ENCODE data around the gene CIROP. TPM values are rescaled to one million over a fixed set of nuclear protein-coding genes. Genes with fewer than 3 reads are reported as not detected.

The CIROP gene
- total RNA-seq, 1 experiment from 2014 or later, result not detected

DNA sequence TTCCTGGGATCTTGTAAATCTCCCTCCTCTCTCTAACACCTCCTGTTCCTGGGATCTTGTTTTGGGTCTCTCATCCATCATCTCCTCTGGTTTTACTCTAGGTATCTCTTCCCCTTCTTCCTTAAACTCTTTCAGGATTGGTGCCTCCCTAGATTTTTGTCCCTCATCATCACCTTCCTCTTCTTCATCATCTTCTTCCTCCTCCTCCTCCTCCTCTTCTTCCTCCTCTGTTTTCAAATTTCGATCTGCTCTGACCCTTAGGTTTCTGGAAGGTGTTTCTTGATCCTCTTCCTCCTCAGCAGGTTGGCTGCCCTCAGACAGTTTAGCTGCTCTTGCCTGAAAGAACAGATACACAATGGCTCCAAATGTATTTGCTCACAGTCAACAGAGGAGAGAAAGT, 24.3 kb downstream of the CIROP start:
- H3K36me3 Mint-ChIP-seq (ENCODE audit: insufficient read depth, unreplicated experiment), result peaks cover 77% of the 10 kb centered on the region
- peaks cover 21% of the 10 kb centered on the region for H3K4me1 Mint-ChIP-seq (ENCODE audit: low read depth, unreplicated experiment)
- H3K27me3 Mint-ChIP-seq (ENCODE audit: insufficient read depth, unreplicated experiment), result no peaks in the 10 kb centered on the region
- H3K27me3 ChIP-seq (replicated peaks; ENCODE audit: control insufficient read depth, insufficient read depth, low read length), result no peaks in the 10 kb centered on the region
- CTCF ChIA-PET, result interaction anchor here (0.6 to 4.5 kb wide), 3 partner anchors 12 to 14 kb away, joined by 3 to 49 read pairs (median 3); partner anchors contain the start of gene ACIN1
- H3K9me3 ChIP-seq, result no peaks in the 10 kb centered on the region
- H3K36me3 ChIP-seq (ENCODE audit: control insufficient read depth, insufficient read depth, low read length), result peaks cover 4% of the 10 kb centered on the region
- no peaks in the 10 kb centered on the region for H3K9me3 Mint-ChIP-seq (ENCODE audit: unreplicated experiment)
- no peak for DNase-seq
- no peak overlapping the region for H3K27ac Mint-ChIP-seq (ENCODE audit: unreplicated experiment)
- POLR2A ChIA-PET, result no interaction called here
- H3K4me3 ChIP-seq (ENCODE audit: low read depth, low read length), result no peak overlapping the region
- TF ChIP-seq, protein P1, sequence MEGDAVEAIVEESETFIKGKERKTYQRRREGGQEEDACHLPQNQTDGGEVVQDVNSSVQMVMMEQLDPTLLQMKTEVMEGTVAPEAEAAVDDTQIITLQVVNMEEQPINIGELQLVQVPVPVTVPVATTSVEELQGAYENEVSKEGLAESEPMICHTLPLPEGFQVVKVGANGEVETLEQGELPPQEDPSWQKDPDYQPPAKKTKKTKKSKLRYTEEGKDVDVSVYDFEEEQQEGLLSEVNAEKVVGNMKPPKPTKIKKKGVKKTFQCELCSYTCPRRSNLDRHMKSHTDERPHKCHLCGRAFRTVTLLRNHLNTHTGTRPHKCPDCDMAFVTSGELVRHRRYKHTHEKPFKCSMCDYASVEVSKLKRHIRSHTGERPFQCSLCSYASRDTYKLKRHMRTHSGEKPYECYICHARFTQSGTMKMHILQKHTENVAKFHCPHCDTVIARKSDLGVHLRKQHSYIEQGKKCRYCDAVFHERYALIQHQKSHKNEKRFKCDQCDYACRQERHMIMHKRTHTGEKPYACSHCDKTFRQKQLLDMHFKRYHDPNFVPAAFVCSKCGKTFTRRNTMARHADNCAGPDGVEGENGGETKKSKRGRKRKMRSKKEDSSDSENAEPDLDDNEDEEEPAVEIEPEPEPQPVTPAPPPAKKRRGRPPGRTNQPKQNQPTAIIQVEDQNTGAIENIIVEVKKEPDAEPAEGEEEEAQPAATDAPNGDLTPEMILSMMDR (IDR thresholded peaks at IDR 0.05; ENCODE audit: insufficient read depth in 1 of 2, low read depth in 1 of 2, low read length in 1 of 2, severe bottlenecking in 1 of 2, unreplicated experiment in 1 of 2), result no peak
- H3K4me3 Mint-ChIP-seq (ENCODE audit: unreplicated experiment), result peak overlapping the region; percentile 2
- BruUV-seq (replicated peaks), result no TSS peak
- peaks cover 52% of the 10 kb centered on the region for H3K4me1 ChIP-seq
- intact Hi-C loops (cut with micrococcal nuclease; ENCODE audit: unreplicated experiment), result no loop called here

DNA sequence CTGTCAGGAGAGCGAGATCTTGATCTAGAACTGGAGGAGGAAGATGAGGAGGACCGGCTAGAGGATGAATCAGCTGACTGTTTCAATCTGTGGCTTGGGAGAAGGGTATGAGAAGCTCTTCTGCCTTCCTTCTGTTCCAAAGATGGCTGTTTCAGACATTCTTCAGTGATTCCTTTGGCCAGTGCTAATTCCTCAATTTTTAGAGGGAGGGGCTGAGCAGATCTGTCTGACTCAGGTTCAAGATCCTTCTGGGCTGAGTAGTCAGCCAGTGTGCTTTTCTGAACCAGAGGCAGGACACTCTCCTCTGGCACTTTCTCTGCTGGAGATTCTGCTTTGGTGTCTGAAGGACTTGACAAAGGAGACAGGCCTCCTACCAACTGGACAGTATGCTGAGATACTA, 25.1 kb downstream of the CIROP start:
- Histone ChIP-seq H3K9me3 (no peaks in the 10 kb centered on the region), H3K4me3 (ENCODE audit: low read depth, low read length) (no peak overlapping the region), H3K27me3 (replicated peaks; ENCODE audit: control insufficient read depth, insufficient read depth, low read length) (no peaks in the 10 kb centered on the region), H3K4me1 (peaks cover 52% of the 10 kb centered on the region), H3K36me3 (ENCODE audit: control insufficient read depth, insufficient read depth, low read length) (peaks cover 4% of the 10 kb centered on the region)
- intact Hi-C loops (cut with micrococcal nuclease; ENCODE audit: unreplicated experiment), result no loop called here
- CTCF ChIA-PET, result interaction anchor here (0.6 to 4.5 kb wide), 3 partner anchors 11 to 15 kb away, joined by 3 to 49 read pairs (median 3); partner anchors contain the start of gene ACIN1
- Mint-ChIP-seq H3K27ac (ENCODE audit: unreplicated experiment) (peak overlapping the region; percentile 54), H3K4me1 (ENCODE audit: low read depth, unreplicated experiment) (peaks cover 21% of the 10 kb centered on the region), H3K9me3 (ENCODE audit: unreplicated experiment) (no peaks in the 10 kb centered on the region), H3K36me3 (ENCODE audit: insufficient read depth, unreplicated experiment) (peaks cover 77% of the 10 kb centered on the region), H3K4me3 (ENCODE audit: unreplicated experiment) (peak overlapping the region; percentile 14), H3K27me3 (ENCODE audit: insufficient read depth, unreplicated experiment) (no peaks in the 10 kb centered on the region)
- POLR2A ChIA-PET, result no interaction called here
- DNase-seq, result no peak
- BruUV-seq (replicated peaks), result no TSS peak
- TF ChIP-seq, protein P1 (IDR thresholded peaks at IDR 0.05; ENCODE audit: insufficient read depth in 1 of 2, low read depth in 1 of 2, low read length in 1 of 2, severe bottlenecking in 1 of 2, unreplicated experiment in 1 of 2), result no peak

GRCh38 chr14:23078692-23079116, 26.1 kb downstream of the CIROP start:
- CTCF ChIA-PET, result interaction anchor here (0.7 to 4.5 kb wide), 8 partner anchors 9 to 491 kb away, joined by 3 to 49 read pairs (median 4); partner anchors contain the start of genes ACIN1 and C14orf119
- no peaks in the 10 kb centered on the region for H3K9me3 ChIP-seq
- H3K4me3 Mint-ChIP-seq (ENCODE audit: unreplicated experiment), result no peak overlapping the region
- TF ChIP-seq, protein P1 (IDR thresholded peaks at IDR 0.05; ENCODE audit: insufficient read depth in 1 of 2, low read depth in 1 of 2, low read length in 1 of 2, severe bottlenecking in 1 of 2, unreplicated experiment in 1 of 2), result no peak
- POLR2A ChIA-PET, result interaction anchor here (0.5 to 1.6 kb wide), 2 partner anchors 16 to 1219 kb away, joined by 3 to 13 read pairs; partner anchors contain the start of genes ACIN1 and C14orf119
- H3K36me3 Mint-ChIP-seq (ENCODE audit: insufficient read depth, unreplicated experiment), result peaks cover 80% of the 10 kb centered on the region
- H3K36me3 ChIP-seq (ENCODE audit: control insufficient read depth, insufficient read depth, low read length), result peaks cover 4% of the 10 kb centered on the region
- BruUV-seq (replicated peaks), result no TSS peak
- peaks cover 21% of the 10 kb centered on the region for H3K4me1 Mint-ChIP-seq (ENCODE audit: low read depth, unreplicated experiment)
- intact Hi-C loops (cut with micrococcal nuclease; ENCODE audit: unreplicated experiment), result loop anchor here (1.0 kb wide), 1 partner anchor 17 kb away; the partner anchor contains the start of genes ACIN1 and C14orf119
- H3K4me3 ChIP-seq (ENCODE audit: low read depth, low read length), result no peak overlapping the region
- H3K27me3 Mint-ChIP-seq (ENCODE audit: insufficient read depth, unreplicated experiment), result no peaks in the 10 kb centered on the region
- H3K9me3 Mint-ChIP-seq (ENCODE audit: unreplicated experiment), result no peaks in the 10 kb centered on the region
- DNase-seq, result peak; percentile 73 to 85
- peaks cover 52% of the 10 kb centered on the region for H3K4me1 ChIP-seq
- peak overlapping the region; percentile 54 for H3K27ac Mint-ChIP-seq (ENCODE audit: unreplicated experiment)
- H3K27me3 ChIP-seq (replicated peaks; ENCODE audit: control insufficient read depth, insufficient read depth, low read length), result no peaks in the 10 kb centered on the region
